Fibroblast of pulmonary artery (primary cell): Measurements from ENCODE around the gene CYFIP1.
"Not testable (repeated sequence)": the region's sequence is repeated elsewhere in the genome, so short reads cannot be mapped to it uniquely, and the experiment has no call there.

Source experiments
- DNase-seq: peaks from one replicate; pipeline ENCODE4 v3.0.0-alpha.2; 2010; ENCODE audit warnings: low read depth
- H3K4me3 ChIP-seq: replicated peaks from 2 replicates; pipeline ENCODE4 v1.5.1; 2011; ENCODE audit warnings: low read depth, mild to moderate bottlenecking, control low read depth, low read length, moderate library complexity
- TF ChIP-seq, protein P1 (sequence below): IDR thresholded peaks from 2 replicates; pipeline ENCODE4 v1.5.1; 2011; ENCODE audit warnings: mild to moderate bottlenecking, control low read depth, low read length, inconsistent platforms; ENCODE audit errors: missing control alignments

Gene CYFIP1

DNA sequence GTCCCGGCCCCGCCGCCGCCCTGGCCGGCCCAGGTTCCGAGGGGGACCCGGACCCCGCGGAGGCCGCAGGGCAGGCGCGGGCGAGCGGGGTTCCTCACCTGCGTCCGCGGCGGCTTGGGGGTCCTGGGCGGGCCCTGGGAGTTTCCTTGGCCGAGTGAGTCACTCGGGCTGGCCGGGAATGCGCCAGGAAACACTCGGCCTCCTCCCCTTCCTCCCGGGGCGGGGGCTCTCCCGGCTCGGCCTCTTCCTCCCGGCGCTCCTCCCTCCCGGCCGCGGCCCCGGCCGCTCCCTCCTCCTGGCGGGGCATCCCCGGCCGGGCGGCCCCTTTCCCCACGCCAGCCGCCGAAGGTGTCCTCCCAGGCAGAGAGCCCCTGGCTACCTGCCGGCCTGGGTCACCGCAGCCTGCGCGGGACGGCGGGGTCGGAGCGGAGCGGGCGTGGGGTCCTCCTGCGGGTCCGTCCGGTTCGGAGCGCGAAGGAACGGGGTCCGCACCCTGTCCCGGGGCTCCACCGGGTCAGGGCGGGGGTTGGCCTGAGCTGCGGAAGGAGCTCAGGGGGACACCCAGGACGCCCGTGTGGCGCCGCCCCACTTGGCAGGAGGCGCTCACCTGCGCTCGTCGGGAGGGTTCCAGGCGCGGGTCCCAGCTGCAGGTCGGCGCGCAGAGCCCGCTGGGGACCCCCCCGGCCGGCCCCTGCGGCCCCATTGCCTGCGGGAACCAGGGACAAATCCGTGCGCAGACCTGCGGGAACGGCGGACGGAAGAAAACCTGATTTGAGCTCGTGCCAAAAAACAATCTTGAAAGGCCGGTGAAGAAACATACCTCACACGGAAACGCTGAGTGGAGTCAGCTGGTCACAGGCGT, at the start of gene CYFIP1:
CYFIP1 (minus strand) TSS at position 180 of the 862 bp plus-strand sequence. CDS start 33,083 bp downstream, outside the sequence.
- TF ChIP-seq, protein P1, sequence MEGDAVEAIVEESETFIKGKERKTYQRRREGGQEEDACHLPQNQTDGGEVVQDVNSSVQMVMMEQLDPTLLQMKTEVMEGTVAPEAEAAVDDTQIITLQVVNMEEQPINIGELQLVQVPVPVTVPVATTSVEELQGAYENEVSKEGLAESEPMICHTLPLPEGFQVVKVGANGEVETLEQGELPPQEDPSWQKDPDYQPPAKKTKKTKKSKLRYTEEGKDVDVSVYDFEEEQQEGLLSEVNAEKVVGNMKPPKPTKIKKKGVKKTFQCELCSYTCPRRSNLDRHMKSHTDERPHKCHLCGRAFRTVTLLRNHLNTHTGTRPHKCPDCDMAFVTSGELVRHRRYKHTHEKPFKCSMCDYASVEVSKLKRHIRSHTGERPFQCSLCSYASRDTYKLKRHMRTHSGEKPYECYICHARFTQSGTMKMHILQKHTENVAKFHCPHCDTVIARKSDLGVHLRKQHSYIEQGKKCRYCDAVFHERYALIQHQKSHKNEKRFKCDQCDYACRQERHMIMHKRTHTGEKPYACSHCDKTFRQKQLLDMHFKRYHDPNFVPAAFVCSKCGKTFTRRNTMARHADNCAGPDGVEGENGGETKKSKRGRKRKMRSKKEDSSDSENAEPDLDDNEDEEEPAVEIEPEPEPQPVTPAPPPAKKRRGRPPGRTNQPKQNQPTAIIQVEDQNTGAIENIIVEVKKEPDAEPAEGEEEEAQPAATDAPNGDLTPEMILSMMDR: no peak
- peak; percentile 82 for DNase-seq
- H3K4me3 ChIP-seq: peak within 1 kb of the TSS; percentile 91

GRCh38 chr15:23026218-23026617, 46.0 kb upstream of the CYFIP1 start:
- no peak for DNase-seq
- H3K4me3 ChIP-seq: no peak overlapping the region
- TF ChIP-seq, protein P1: no peak

DNA sequence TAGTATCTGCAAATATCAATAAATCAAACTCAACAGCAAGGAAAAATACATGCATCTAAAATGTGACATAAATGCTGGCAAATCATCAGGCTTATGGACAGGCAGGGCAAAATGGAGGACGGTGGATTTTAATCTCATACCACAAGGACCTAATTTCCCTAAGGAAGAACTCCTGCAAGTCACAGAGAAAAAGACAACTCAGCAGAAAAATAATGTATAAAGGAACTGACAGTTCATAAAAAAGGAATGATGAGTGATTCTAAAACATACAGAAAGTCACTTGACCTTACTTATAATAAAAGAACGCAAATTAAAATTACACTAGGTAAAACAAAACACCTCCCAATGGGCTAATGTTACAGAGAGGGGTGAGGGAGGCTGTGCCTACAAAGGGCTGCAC, 42.0 kb upstream of the CYFIP1 start:
- no peak for DNase-seq
- no peak overlapping the region for H3K4me3 ChIP-seq
- TF ChIP-seq, protein P1: no peak

DNA sequence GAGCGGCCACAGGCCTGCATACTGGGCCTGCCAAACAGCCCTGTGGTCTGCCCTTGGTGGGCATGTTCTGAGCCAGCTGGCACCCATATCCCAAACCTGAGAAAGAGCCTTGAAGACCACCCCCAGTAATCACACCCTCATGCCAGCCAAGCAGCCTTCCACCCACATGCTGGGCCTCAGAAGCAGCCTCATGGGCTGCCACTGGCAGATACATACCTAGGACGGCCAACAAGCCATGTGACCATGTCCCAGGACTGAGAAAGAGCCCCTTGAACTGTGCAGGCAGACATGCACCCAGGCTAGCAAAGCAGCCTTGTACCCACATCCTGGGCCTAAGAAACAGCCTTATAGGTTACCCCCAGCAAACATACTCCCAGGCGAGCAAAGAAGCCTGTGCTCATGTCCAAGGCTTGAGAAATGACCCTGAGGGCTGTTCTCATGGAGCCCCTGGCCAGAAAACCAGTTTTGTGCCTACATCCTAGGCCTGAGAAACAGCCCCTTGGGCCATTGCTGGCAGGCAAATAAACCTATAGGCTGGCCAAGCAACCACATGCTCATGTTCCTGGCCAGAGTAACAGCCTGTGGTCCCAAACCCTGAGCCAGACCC, 34.3 kb upstream of the CYFIP1 start:
- TF ChIP-seq, protein P1: no peak
- no peak for DNase-seq
- H3K4me3 ChIP-seq: no peak overlapping the region

DNA sequence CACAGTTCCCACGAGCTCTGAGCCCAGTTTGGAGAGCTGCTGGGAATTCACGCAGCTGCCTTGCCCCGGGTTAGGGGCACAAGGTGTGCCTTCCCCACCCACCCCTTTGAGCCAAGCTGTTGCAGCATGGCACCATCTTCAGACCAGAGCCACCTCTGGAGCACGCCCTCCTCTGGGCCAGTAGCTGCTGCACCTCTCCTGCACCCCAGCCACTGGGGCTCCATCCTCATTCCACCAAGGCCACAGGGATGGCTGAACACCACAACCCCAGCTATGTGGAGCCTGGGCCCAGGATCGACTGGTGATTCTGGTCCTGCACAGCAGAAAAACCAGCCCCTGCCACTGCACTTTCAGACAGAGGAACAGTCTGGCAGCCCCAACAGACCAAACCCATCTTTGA, 33.5 kb upstream of the CYFIP1 start:
- TF ChIP-seq, protein P1: no peak
- DNase-seq: no peak
- H3K4me3 ChIP-seq: no peak overlapping the region

- not testable (repeated sequence) for DNase-seq, H3K4me3 ChIP-seq
Observed at GRCh38 chr15:23012616-23013015, 32.4 kb upstream of the CYFIP1 start.

GRCh38 chr15:23003736-23004135, 23.6 kb upstream of the CYFIP1 start:
- no peak for DNase-seq
- TF ChIP-seq, protein P1: no peak
- no peak overlapping the region for H3K4me3 ChIP-seq
